WTC11 (cell line): ENCODE data around the gene ROBO2.

Experiments
- E2F1 ChIP-seq: sonication (generic); formaldehyde crosslinking; IDR thresholded peaks from 2 replicates; pipeline ENCODE4 v1.8.0; 2022; ENCODE audit warnings: mild to moderate bottlenecking, missing genetic modification reagents
- JUN ChIP-seq: sonication (generic); formaldehyde crosslinking; IDR thresholded peaks from 2 replicates; pipeline ENCODE4 v1.8.0; 2023; ENCODE audit warnings: mild to moderate bottlenecking, missing genetic modification reagents
- PREB ChIP-seq: sonication (generic); formaldehyde crosslinking; IDR thresholded peaks from 2 replicates; pipeline ENCODE4 v1.8.1; 2022; ENCODE audit warnings: mild to moderate bottlenecking, missing genetic modification reagents, moderate library complexity, borderline replicate concordance
- TF ChIP-seq, protein P1 (sequence below): fragments of 200-600 bp; IDR thresholded peaks from 2 replicates; pipeline ENCODE4 v1.8.0; 2022; ENCODE audit warnings: antibody characterized with exemption
- TF ChIP-seq, protein P2 (sequence below): sonication (generic); formaldehyde crosslinking; IDR thresholded peaks from 2 replicates; pipeline ENCODE4 v1.8.1; 2023; ENCODE audit warnings: mild to moderate bottlenecking, missing genetic modification reagents, moderate library complexity

DNA sequence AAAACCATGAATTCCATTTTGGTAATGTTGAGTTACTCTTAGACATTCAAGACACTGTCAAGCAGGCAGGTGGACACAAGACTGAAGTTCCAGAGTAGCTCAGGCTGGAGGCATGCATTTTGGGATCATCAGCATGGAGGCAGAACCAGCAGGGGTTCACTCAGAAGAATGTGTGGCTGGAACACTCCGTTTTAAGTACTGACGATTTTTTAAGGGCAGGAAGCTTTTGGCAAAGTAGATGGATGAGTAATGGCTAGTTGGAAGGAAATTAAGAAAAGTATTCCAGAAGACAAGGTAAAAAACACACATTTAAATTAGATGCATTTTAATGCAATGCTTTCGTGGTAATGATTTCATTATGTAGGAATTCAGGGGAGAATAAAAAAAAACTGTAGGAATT is 420.4 kb downstream of the ROBO2 start:
- no peak for TF ChIP-seq E2F1 (CRISPR knock-in tag)
- TF ChIP-seq, protein P1, sequence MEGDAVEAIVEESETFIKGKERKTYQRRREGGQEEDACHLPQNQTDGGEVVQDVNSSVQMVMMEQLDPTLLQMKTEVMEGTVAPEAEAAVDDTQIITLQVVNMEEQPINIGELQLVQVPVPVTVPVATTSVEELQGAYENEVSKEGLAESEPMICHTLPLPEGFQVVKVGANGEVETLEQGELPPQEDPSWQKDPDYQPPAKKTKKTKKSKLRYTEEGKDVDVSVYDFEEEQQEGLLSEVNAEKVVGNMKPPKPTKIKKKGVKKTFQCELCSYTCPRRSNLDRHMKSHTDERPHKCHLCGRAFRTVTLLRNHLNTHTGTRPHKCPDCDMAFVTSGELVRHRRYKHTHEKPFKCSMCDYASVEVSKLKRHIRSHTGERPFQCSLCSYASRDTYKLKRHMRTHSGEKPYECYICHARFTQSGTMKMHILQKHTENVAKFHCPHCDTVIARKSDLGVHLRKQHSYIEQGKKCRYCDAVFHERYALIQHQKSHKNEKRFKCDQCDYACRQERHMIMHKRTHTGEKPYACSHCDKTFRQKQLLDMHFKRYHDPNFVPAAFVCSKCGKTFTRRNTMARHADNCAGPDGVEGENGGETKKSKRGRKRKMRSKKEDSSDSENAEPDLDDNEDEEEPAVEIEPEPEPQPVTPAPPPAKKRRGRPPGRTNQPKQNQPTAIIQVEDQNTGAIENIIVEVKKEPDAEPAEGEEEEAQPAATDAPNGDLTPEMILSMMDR, result no peak
- TF ChIP-seq, protein P2, sequence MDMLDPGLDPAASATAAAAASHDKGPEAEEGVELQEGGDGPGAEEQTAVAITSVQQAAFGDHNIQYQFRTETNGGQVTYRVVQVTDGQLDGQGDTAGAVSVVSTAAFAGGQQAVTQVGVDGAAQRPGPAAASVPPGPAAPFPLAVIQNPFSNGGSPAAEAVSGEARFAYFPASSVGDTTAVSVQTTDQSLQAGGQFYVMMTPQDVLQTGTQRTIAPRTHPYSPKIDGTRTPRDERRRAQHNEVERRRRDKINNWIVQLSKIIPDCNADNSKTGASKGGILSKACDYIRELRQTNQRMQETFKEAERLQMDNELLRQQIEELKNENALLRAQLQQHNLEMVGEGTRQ (CRISPR knock-in tag), result no peak
- TF ChIP-seq PREB (CRISPR knock-in tag), result no peak
- TF ChIP-seq JUN (CRISPR knock-in tag), result no peak
